HPDE6-E6E7 (cell line): ENCODE measurements around the gene PHF12.
A peak's percentile ranks its signal among the peaks of the same experiment; 100 is the strongest.
"Not testable (repeated sequence)": the region's sequence is repeated elsewhere in the genome, so short reads cannot be mapped to it uniquely, and the experiment has no call there.

ENCODE experiments used
- DNase-seq: peaks from one replicate; pipeline ENCODE4 v3.0.0; 2011; ENCODE audit warnings: missing footprints; ENCODE audit errors: extremely low spot score

The PHF12 gene

DNA sequence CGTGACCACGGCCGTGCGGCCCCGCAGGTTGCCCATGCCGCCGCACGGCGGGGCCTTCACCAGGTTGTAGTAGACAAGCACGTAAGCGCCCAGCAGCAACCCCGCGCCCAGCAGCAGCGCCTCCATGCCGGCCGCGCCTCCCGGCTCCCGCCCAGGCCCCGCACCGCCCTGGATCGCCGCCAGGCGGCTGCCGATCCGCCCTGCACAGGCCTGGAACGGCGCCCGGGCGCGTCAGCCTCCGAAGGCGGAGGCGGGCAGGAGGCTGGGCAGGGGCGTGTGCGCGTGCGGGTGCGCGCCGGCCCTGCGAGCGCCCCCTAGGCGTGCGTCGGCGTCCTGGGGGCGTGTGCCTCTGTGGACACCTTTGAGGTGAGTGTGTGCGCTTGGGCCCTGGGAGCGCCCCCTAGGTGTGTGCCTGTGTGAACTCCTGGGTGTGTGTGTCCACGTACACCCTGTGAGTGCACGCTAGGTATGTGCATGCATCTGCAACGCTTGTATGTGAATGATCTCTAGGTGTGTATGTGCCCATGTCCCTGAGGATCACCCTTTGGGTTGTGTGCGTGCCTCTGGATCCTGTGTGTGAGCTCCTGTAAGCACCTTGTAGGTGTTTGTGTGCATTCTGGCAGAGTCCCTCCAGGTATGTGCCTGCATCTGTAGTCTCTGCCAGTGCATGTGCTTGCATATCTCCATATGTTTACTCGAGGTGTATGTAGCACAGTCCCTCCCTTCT, 48.3 kb downstream of the PHF12 start, which contains the start of gene DHRS13:
Gene DHRS13 (minus strand): TSS at position 261 of the 727 bp plus-strand sequence. CDS start 135 bp downstream, at position 126.
- DNase-seq = peak; percentile 84

DNA sequence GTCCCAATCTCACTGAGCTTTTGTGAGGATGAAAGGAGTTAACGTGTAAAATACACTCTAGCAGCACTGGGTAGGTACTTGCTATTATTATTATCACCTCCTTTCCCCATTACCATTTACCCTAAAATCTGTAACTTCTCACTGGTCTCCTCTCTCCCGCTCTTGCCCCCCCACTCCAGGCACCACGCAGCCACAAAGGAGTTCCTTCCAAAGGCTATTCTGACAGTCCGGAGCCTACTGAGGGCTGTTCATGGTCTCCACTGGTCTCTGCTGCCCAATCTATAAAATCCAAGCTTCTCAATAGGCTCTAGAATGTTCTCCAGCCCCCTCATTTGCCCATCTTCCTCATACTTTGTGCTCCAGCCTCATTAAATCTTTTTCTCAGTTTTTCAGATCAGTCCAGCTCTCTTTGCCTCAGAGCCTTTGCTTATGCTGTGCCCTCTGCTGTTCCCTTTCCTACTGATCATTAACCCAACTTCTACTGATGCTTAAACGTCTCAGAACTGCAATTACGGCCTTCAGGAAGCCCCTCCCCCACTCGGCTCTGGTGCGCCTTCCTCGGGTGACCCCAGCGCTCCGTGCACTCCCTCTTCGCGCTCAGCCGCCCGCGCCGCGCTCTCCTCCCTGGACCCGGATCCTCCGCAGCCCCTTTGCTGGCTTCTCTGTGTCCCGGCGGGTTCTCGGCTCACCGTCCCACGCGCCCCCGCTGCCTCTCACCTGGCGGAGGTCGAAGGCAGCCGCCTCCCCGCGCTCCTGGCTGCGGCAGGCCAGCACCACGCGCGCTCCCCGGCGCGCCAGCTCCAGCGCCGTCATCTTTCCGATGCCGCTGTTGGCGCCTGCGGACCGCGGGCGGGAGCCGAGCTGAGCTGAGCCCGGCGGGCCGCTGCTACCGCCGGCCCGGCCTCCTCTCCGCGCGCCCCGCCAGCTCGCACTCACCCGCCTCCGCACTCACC, 49.2 kb downstream of the PHF12 start:
- DNase-seq = no peak

DNA sequence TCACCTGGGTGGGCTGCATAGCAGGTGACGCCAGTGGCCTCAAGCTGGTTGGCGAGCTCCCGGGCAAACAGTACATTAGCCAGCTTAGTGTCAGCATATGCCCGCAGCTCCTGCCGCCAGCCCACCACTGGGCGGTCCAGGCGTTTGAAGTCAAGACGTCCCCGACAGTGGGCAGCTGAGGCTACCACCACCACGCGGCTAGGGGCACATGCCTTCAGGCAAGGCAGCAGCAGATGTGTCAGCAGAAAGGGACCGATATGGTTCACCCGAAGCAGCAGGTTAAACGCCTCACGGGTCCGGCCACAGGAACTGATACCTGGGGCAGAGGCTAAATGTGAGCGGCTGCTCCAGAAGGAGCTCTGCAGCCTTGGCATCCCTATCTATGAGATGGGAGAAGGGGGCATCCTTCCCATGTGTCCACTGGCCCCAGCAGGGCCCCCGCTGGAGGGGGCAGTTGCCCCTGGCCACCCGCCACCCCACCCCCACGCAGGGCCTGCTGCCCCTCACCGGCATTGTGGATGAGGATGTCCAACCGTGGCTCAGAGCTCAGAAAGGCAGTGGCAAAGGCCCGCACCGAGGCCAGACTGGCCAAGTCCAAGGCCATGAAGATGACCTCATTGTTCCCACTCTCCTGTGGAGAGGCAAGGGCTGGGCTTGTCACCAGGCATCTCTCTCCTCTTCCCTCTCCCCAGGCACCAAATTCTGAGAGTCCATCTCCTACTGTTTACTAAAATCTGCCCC, 50.2 kb downstream of the PHF12 start:
- no peak for DNase-seq

- DNase-seq = no peak
Measured at GRCh38 chr17:28899212-28899815, 52.0 kb downstream of the PHF12 start.

DNA sequence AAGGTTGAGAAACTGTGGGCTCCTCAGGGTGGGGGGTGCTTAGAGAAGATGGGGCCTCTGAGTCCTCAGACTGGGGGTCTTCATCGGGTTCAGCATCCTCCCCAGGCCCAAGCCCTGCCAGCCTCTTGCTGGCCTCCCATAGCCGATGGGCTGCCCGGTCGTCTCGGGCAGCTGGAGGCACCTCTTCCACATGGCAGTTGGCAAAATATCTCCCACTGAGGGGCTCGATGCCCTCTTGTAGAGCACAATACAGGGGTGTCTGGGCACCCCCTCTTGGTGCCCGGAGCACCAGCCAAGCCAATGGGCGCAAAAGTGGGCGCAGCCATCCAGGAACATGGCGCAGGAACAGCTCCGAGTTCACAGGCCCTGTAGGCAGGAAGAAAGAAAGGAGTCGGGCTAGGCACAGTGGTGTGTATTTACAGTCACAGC, 52.8 kb downstream of the PHF12 start:
- no peak for DNase-seq

DNA sequence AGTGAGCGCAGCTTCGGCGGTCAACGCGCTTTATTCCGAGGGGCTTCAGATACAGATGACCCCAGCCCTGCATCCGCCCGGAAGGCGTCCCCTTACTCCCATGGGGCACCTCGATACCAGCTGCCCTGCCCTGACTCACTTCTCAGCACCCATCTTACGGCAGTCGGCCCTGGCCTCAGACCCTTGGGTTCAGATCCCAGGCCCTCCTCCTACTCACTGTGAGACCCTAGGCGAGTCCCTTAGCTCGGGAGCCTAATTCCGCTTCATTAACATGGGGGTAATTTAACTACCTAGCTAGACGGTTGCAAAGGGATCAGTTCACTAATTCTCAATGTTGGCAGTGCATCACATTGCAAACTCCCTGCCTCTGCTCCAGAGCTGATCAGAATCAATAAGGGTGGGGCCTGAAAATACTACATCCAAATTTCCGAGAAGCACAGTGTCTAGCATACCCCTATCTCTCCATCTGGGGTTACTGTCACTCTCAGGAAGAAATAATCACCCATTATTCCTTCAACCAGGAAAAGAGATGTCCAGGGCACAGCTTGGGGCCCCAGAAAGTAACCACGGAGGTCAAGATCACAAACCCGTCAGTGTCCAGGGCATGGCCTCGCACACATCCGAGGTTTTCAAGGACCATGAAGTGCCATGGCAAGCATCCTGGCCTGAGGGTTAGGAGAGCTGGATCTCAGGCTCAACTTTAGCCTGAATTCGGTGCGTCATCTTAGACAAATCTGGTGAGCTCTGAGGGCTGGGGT, 53.4 kb downstream of the PHF12 start:
- no peak for DNase-seq

GRCh38 chr17:28896884-28897768, 54.2 kb downstream of the PHF12 start, which contains the start of gene FLOT2:
TSS of gene FLOT2 (minus strand) at chr17:28897733. CDS start at chr17:28897574, 159 bp downstream.
- peak; percentile 91 for DNase-seq

- no peak for DNase-seq
Measured at GRCh38 chr17:28896491-28896883, 54.8 kb downstream of the PHF12 start.

GRCh38 chr17:28895794-28896447, 55.4 kb downstream of the PHF12 start:
- no peak for DNase-seq

GRCh38 chr17:28893248-28894183, 57.8 kb downstream of the PHF12 start:
- DNase-seq = not testable (repeated sequence)

DNA sequence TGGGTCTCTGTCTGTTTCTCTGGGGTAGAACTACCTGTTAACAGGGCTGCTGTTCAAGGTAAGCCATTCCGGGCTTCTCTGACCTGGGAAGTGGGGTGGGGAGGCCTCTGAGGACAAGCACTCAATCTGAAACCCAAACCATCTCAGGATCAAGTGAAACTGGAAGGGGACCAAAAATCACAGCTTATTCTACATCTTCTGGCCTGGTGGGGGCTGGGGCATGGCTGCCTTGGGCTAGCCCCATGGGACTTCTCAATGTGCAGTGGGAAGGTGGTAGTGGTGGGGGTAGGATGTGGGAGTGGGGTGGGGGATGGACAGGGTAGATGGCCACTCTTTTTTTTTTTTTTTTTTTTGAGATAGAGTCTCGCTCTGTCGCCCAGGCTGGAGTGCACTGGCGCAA, 59.3 kb downstream of the PHF12 start:
- DNase-seq = no peak

DNA sequence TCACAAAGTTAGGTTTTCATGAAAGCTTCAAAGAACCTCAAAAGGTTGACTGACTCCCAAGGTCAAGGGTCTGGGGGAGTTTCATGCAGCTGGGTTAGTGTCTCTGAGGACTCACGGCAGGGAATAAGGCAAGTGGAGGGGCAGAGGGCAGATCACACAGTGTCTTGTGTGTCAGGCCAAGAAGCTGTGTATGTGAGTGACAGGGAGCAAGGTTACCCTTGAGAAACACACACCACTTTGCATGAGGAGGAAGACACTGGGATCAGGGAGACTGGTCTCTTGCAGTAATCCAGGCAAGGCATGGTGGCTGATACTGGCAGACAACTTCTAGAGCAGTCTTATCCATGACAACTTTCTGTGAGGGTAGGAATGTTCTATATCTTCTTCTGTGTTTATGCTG, 60.1 kb downstream of the PHF12 start:
- no peak for DNase-seq

GRCh38 chr17:28889996-28890395, 61.3 kb downstream of the PHF12 start:
- DNase-seq = no peak

DNA sequence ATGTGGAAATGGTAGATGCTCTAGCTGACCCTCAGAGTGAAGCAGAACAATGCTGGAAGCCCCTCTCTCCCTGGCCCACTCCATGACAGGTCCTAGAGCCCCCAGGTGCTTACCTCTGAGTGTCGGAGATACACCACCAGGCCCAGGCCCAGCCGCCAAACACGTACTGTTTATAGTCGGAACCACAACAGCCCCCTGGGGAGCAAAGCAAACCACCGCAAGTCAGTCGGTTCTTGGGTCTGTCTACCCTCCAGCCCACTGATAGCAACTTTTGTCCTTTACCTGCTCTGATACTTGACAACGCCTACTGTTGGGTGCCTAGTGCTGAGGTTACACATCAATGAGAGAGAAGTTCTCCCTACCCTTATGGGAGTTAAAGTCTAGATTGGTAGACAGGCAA, 62.5 kb downstream of the PHF12 start:
- no peak for DNase-seq

DNA sequence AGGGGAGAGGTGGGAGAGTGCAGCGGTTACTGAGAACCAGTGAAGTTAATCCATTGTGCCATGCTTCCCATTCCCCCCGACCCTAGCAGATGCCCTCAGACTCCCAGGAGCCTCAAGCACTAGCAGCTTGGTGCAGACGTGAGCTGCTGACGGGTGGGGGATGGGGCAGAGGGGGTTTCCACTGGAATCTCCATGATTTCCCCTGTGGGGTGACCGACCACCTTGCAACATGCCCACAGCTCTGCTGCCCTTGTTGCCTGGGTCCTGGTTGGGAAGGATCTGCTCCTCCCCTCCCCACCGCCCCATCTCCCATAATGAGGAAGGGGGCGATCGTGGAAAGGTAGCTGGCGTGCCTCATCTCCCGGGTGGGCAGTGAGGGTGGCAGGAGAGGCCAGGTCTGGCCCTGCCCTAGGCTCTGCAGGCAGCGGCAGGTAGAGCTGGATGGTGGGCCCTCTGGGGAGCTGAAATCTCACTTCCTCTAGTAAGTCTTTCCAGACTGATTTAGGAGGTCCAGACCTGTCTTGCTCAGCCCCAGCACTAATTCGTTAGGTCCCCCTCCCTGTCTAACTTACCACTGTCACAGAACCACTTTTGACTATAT, 63.3 kb downstream of the PHF12 start:
- no peak for DNase-seq

- no peak for DNase-seq
Measured at GRCh38 chr17:28885951-28886350, 65.4 kb downstream of the PHF12 start.

- no peak for DNase-seq
Measured at GRCh38 chr17:28885363-28885762, 66.0 kb downstream of the PHF12 start.
